Progenitor cell of endocrine pancreas (in vitro differentiated cells): ENCODE data around the gene THAP6. TPM values are rescaled to one million over a fixed set of nuclear protein-coding genes. Genes with fewer than 3 reads are reported as not detected.
A peak's percentile ranks its signal among the peaks of the same experiment; 100 is the strongest.

Experiments used
- DNase-seq: peaks from one replicate; pipeline ENCODE4 v3.0.0; 2021; ENCODE audit warnings: low spot score; ENCODE audit not compliant: unreplicated experiment
- H3K27ac Mint-ChIP-seq: 2 replicates; pipeline ENCODE4 v1.8.0; 2021; ENCODE audit warnings: mild to moderate bottlenecking, moderate library complexity, mixed read lengths
- H3K27me3 Mint-ChIP-seq: 2 replicates; pipeline ENCODE4 v1.8.0; 2021; ENCODE audit warnings: mixed read lengths
- H3K36me3 Mint-ChIP-seq: 2 replicates; pipeline ENCODE4 v1.8.0; 2022; ENCODE audit warnings: mixed read lengths; ENCODE audit not compliant: insufficient read depth
- H3K4me1 Mint-ChIP-seq: 2 replicates; pipeline ENCODE4 v1.8.0; 2021; ENCODE audit warnings: low read depth, mixed read lengths
- H3K4me3 Mint-ChIP-seq: 2 replicates; pipeline ENCODE4 v1.8.0; 2021; ENCODE audit warnings: low read depth, mild to moderate bottlenecking, moderate library complexity, mixed read lengths
- H3K9me3 Mint-ChIP-seq: 2 replicates; pipeline ENCODE4 v1.8.0; 2021; ENCODE audit warnings: low read depth, mixed read lengths
- CTCF ChIP-seq: fragments of 200-600 bp; sonication (generic); IDR thresholded peaks from one replicate; pipeline ENCODE4 v1.5.0; 2021; ENCODE audit warnings: antibody characterized with exemption, mild to moderate bottlenecking; ENCODE audit not compliant: unreplicated experiment
- total RNA-seq: library from RNA; stranded (reverse); gene quantifications from 2 replicates; pipeline ENCODE4 v1.2.1, GENCODE V29; 2021

The THAP6 gene
- total RNA-seq, 1 donor from 2014 or later, result 26.2 TPM

DNA sequence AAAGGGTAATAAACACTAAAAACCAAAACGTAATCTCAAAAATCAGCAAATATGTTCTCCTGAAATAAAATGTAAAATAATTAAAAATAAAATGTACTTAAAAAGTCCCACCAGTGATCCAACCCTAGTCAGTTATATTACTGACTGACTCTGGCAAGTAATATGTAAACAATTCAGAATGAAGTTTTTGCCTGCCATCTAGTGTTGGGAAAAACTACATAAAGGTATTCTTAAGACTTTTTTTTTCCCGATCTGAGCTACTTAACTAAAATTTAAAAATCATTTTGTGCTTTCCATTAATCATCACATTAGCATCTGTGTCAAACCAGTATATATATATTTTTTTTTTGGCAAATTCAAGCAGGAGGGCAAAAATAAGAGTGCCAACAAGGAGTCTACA lies 24.1 kb upstream of the THAP6 start:
- Mint-ChIP-seq H3K27me3 (no peaks in the 10 kb centered on the region), H3K9me3 (no peaks in the 10 kb centered on the region), H3K4me3 (no peak overlapping the region), H3K4me1 (peaks cover 1% of the 10 kb centered on the region), H3K27ac (no peak overlapping the region), H3K36me3 (peaks cover 8% of the 10 kb centered on the region)
- TF ChIP-seq CTCF, result peak; percentile 39
- no peak for DNase-seq

DNA sequence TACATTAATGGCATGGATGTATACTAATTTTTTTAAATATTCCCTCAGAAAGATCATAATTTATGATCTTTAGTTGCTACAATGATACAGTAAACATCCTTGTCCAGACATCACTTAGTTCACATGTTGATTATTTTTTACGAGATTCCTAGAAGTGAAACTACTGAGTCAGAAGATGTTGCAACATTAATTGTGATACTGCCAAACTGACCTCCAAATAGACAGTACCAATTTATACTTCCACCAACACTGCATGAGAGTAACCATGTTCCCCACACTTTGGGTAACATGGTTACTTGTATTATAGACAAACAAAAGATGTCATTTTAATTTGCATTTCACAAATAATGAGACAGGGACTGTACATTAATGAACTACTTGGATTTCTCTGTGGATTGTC lies 19.7 kb upstream of the THAP6 start:
- Mint-ChIP-seq H3K36me3 (peaks cover 26% of the 10 kb centered on the region), H3K27me3 (no peaks in the 10 kb centered on the region), H3K4me3 (no peak overlapping the region), H3K4me1 (no peaks in the 10 kb centered on the region), H3K9me3 (peaks cover 16% of the 10 kb centered on the region), H3K27ac (no peak overlapping the region)
- no peak for TF ChIP-seq CTCF
- no peak for DNase-seq

DNA sequence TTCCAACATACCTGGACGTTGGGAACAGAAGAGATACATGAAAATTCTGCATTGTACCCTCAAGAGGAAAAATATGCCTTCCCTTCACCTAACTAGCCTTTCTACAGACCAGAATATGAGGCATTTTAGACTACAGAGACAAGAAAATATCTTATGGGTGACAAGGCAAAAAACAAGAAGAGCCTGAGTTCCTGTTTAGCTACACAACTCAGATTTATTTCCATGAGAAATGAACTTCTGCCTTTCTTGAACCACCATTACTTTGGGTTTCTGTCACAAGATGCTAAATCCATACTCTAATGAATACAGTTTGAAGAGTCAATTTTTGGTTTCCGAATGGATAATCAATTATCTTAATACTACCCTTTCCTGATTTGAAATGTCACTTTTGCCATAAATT lies 18.8 kb upstream of the THAP6 start:
- no peak overlapping the region for H3K27ac Mint-ChIP-seq
- no peak for TF ChIP-seq CTCF
- peaks cover 19% of the 10 kb centered on the region for H3K9me3 Mint-ChIP-seq
- peaks cover 33% of the 10 kb centered on the region for H3K36me3 Mint-ChIP-seq
- H3K27me3 Mint-ChIP-seq, result no peaks in the 10 kb centered on the region
- no peaks in the 10 kb centered on the region for H3K4me1 Mint-ChIP-seq
- DNase-seq, result no peak
- no peak overlapping the region for H3K4me3 Mint-ChIP-seq

GRCh38 chr4:75496406-75496805 lies 17.9 kb upstream of the THAP6 start:
- H3K36me3 Mint-ChIP-seq, result peaks cover 34% of the 10 kb centered on the region
- no peaks in the 10 kb centered on the region for H3K4me1 Mint-ChIP-seq
- no peak overlapping the region for H3K4me3 Mint-ChIP-seq
- peaks cover 19% of the 10 kb centered on the region for H3K9me3 Mint-ChIP-seq
- no peak for DNase-seq
- TF ChIP-seq CTCF, result no peak
- no peak overlapping the region for H3K27ac Mint-ChIP-seq
- H3K27me3 Mint-ChIP-seq, result no peaks in the 10 kb centered on the region

DNA sequence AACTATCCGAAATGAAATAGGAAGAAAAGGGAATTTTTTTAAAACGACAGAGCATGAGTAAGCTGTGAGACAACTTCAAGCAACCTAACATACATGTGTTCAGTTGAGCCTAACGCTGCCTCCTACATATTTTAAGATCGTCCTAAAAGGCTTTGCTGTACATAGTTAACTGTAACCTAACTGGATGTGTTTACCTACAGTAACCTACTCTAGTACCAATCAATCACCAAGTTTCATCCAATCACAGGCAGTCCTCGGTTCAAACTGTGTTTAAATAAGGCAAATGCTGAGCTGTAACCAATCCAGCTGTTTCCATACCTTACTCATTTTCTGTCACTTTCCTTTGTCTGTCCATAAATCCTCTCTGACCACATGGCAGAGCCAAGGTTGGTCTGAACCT lies 17.1 kb upstream of the THAP6 start:
- peaks cover 32% of the 10 kb centered on the region for H3K36me3 Mint-ChIP-seq
- no peak for DNase-seq
- no peak overlapping the region for H3K4me3 Mint-ChIP-seq
- peaks cover 19% of the 10 kb centered on the region for H3K9me3 Mint-ChIP-seq
- no peaks in the 10 kb centered on the region for H3K4me1 Mint-ChIP-seq
- H3K27me3 Mint-ChIP-seq, result no peaks in the 10 kb centered on the region
- no peak overlapping the region for H3K27ac Mint-ChIP-seq
- no peak for TF ChIP-seq CTCF

- DNase-seq, result no peak
- no peak for TF ChIP-seq CTCF
- H3K27me3 Mint-ChIP-seq, result no peaks in the 10 kb centered on the region
- H3K36me3 Mint-ChIP-seq, result peaks cover 36% of the 10 kb centered on the region
- no peak overlapping the region for H3K4me3 Mint-ChIP-seq
- H3K4me1 Mint-ChIP-seq, result no peaks in the 10 kb centered on the region
- no peak overlapping the region for H3K27ac Mint-ChIP-seq
- peaks cover 19% of the 10 kb centered on the region for H3K9me3 Mint-ChIP-seq
Observed at GRCh38 chr4:75498041-75498440, 16.2 kb upstream of the THAP6 start.
